Glutamatergic neuron (in vitro differentiated cells): ENCODE results near the gene FTSJ1. TPM values are rescaled to one million over a fixed set of nuclear protein-coding genes. Genes with fewer than 3 reads are reported as not detected.

ENCODE experiments used
- DNase-seq: peaks from one replicate; pipeline ENCODE4 v3.0.0; 2022
- H3K27ac Mint-ChIP-seq: one replicate; pipeline ENCODE4 v1.8.0; 2020; ENCODE audit warnings: mild to moderate bottlenecking, mixed read lengths, inconsistent platforms; ENCODE audit not compliant: unreplicated experiment
- H3K27me3 Mint-ChIP-seq: one replicate; pipeline ENCODE4 v1.8.0; 2020; ENCODE audit warnings: mild to moderate bottlenecking, moderate library complexity, mixed read lengths, inconsistent platforms; ENCODE audit not compliant: unreplicated experiment
- H3K36me3 Mint-ChIP-seq: one replicate; pipeline ENCODE4 v1.8.0; 2020; ENCODE audit warnings: mild to moderate bottlenecking, mixed read lengths, inconsistent platforms; ENCODE audit not compliant: unreplicated experiment
- H3K4me1 Mint-ChIP-seq: one replicate; pipeline ENCODE4 v1.8.0; 2020; ENCODE audit warnings: mild to moderate bottlenecking, low read depth, mixed read lengths, inconsistent platforms; ENCODE audit not compliant: unreplicated experiment
- H3K4me3 Mint-ChIP-seq: one replicate; pipeline ENCODE4 v1.8.0; 2020; ENCODE audit warnings: mild to moderate bottlenecking, mixed read lengths, inconsistent platforms; ENCODE audit not compliant: unreplicated experiment
- H3K9me3 Mint-ChIP-seq: one replicate; pipeline ENCODE4 v1.8.0; 2020; ENCODE audit warnings: mild to moderate bottlenecking, moderate library complexity, mixed read lengths, inconsistent platforms; ENCODE audit not compliant: unreplicated experiment
- CTCF ChIP-seq: fragments of 200-600 bp; sonication (generic); IDR thresholded peaks from one replicate; pipeline ENCODE4 v1.5.0; 2021; ENCODE audit not compliant: partially characterized antibody, unreplicated experiment
- total RNA-seq: library from RNA; stranded (reverse); fragmentation: NEBNext Ultra II Directional; extraction: Animal tissue kit (Norgen Biotek cat#: 25700); gene quantifications from one replicate; pipeline ENCODE4 v1.2.1, GENCODE V29; 2021; ENCODE audit not compliant: unreplicated experiment

The FTSJ1 gene
- total RNA-seq, 1 donor from 2014 or later: 87.6 TPM

DNA sequence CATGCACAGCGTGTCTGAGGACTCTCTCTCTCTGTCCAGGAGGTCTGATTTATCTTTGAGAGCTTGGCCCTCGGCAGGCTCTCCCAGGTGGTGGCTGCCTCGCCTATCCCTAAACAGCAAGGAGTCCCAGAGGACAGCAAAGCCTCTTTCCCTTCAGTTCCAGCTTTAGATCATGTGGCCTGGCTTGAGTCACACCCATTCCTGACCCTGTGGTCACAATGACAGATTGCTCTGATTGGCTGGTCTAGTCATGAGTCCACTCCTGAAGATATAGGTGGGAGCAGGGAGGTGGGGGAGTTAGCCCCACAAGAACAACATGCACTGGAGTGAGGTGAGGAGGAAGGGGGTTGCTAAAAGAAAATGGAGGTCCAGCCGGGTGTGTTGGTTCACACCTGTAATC is 20.7 kb downstream of the FTSJ1 start:
- DNase-seq: no peak
- H3K27ac Mint-ChIP-seq: no peak overlapping the region
- H3K4me3 Mint-ChIP-seq: no peak overlapping the region
- H3K36me3 Mint-ChIP-seq: no peaks in the 10 kb centered on the region
- peaks cover 1% of the 10 kb centered on the region for H3K27me3 Mint-ChIP-seq
- peaks cover 2% of the 10 kb centered on the region for H3K4me1 Mint-ChIP-seq
- H3K9me3 Mint-ChIP-seq: no peaks in the 10 kb centered on the region
- no peak for TF ChIP-seq CTCF

DNA sequence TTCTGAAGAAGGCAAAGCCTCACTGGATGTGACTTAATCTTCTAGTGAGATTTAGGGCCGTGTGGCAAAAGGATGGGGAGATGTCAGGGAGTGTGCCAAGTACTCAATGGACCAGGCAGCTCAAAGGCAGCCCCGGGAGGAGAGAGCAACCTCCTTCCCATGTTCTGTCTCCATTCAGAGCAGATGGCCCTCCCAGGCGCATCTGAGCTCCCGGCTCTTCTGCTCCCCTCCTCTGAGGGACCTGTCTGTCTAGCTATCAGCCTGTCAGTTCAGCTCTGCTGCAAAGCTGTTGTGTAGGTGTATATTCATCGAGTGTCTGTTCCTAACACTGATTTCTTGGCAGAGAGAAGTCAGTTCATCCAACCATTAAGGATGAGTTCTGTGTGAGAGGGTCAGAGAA is 21.9 kb downstream of the FTSJ1 start:
- peak overlapping the region; percentile 86 for H3K27ac Mint-ChIP-seq
- H3K27me3 Mint-ChIP-seq: peaks cover 1% of the 10 kb centered on the region
- no peak for TF ChIP-seq CTCF
- H3K4me3 Mint-ChIP-seq: no peak overlapping the region
- no peak for DNase-seq
- H3K36me3 Mint-ChIP-seq: no peaks in the 10 kb centered on the region
- peaks cover 2% of the 10 kb centered on the region for H3K4me1 Mint-ChIP-seq
- H3K9me3 Mint-ChIP-seq: no peaks in the 10 kb centered on the region

DNA sequence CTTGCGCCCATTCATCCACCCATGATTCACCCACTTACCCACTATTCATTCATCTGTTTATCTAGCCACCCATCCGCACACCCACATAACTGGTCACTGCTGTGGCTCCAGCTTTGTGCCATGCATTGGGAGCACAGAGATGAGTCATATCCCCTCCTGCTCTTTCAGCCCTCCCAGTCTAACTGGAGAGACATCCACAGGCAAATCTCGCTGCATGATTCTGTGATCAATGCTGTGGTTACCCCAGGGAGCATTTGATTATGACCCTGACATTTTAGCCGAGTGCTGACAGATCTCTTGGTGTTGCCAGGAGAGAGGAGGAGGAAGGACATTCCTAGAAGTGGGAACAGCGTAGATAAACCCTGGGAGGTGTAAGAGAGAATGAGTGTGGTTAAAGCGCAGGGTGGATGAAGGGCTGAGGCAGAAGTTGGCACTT is 22.4 kb downstream of the FTSJ1 start:
- H3K4me1 Mint-ChIP-seq: peaks cover 2% of the 10 kb centered on the region
- H3K27me3 Mint-ChIP-seq: peaks cover 1% of the 10 kb centered on the region
- H3K27ac Mint-ChIP-seq: peak overlapping the region; percentile 86
- H3K9me3 Mint-ChIP-seq: no peaks in the 10 kb centered on the region
- no peaks in the 10 kb centered on the region for H3K36me3 Mint-ChIP-seq
- no peak for TF ChIP-seq CTCF
- peak overlapping the region; percentile 58 for H3K4me3 Mint-ChIP-seq
- no peak for DNase-seq

DNA sequence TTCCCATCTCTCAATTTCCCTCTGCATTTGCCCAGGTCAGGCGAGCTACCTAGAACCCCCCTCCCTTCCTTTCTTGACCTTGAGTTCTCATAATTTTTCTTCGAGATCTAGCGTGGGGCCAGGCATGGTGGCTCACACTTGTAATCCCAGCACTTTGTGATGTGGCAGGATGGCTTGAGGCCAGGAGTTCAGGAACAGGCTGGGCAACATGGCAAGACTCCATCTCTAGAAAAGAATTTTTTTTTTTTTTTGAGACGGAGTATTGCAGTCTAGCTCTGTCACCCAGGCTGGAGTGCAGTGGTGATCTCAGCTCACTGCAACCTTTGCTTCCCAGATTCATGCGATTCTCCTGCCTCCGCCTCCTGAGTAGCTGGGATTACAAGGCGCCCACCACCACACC is 28.3 kb downstream of the FTSJ1 start:
- no peak for TF ChIP-seq CTCF
- Mint-ChIP-seq H3K27ac (no peak overlapping the region), H3K4me1 (no peaks in the 10 kb centered on the region), H3K27me3 (peaks cover 2% of the 10 kb centered on the region), H3K4me3 (no peak overlapping the region), H3K9me3 (peaks cover 2% of the 10 kb centered on the region), H3K36me3 (no peaks in the 10 kb centered on the region)
- DNase-seq: no peak

DNA sequence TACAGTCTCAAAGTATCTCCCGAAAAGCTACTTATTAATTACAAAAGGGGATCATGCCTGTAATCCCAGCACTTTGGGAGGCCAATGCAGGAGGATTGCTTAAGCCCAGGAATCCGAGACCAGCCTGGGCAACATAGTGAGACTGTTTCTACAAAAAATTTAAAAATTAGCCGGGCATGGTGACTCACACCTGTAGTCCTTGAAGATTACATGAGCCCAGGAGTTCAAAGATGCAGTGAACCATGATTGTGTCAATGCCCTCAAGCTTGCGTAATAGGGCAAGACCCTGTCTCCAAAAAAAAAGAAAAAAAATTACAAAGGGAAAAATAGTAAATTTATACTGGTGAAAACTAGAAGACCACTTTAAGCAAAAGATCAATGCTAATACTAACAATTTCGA is 29.5 kb downstream of the FTSJ1 start:
- peaks cover 2% of the 10 kb centered on the region for H3K9me3 Mint-ChIP-seq
- no peaks in the 10 kb centered on the region for H3K36me3 Mint-ChIP-seq
- no peak overlapping the region for H3K4me3 Mint-ChIP-seq
- no peaks in the 10 kb centered on the region for H3K4me1 Mint-ChIP-seq
- H3K27me3 Mint-ChIP-seq: peaks cover 4% of the 10 kb centered on the region
- DNase-seq: no peak
- no peak overlapping the region for H3K27ac Mint-ChIP-seq
- no peak for TF ChIP-seq CTCF
